GM19397 (cell line): Measurements from ENCODE around the gene RASAL1.
A peak's percentile ranks its signal among the peaks of the same experiment; 100 is the strongest.

Experiments
- ATAC-seq: cut with Tn5 transposase; IDR thresholded peaks from one replicate; pipeline ENCODE4 v1.9.1; 2021; ENCODE audit warnings: mild to moderate bottlenecking, moderate library complexity; ENCODE audit not compliant: unreplicated experiment

Gene RASAL1, protein sequence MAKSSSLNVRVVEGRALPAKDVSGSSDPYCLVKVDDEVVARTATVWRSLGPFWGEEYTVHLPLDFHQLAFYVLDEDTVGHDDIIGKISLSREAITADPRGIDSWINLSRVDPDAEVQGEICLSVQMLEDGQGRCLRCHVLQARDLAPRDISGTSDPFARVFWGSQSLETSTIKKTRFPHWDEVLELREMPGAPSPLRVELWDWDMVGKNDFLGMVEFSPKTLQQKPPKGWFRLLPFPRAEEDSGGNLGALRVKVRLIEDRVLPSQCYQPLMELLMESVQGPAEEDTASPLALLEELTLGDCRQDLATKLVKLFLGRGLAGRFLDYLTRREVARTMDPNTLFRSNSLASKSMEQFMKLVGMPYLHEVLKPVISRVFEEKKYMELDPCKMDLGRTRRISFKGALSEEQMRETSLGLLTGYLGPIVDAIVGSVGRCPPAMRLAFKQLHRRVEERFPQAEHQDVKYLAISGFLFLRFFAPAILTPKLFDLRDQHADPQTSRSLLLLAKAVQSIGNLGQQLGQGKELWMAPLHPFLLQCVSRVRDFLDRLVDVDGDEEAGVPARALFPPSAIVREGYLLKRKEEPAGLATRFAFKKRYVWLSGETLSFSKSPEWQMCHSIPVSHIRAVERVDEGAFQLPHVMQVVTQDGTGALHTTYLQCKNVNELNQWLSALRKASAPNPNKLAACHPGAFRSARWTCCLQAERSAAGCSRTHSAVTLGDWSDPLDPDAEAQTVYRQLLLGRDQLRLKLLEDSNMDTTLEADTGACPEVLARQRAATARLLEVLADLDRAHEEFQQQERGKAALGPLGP

DNA sequence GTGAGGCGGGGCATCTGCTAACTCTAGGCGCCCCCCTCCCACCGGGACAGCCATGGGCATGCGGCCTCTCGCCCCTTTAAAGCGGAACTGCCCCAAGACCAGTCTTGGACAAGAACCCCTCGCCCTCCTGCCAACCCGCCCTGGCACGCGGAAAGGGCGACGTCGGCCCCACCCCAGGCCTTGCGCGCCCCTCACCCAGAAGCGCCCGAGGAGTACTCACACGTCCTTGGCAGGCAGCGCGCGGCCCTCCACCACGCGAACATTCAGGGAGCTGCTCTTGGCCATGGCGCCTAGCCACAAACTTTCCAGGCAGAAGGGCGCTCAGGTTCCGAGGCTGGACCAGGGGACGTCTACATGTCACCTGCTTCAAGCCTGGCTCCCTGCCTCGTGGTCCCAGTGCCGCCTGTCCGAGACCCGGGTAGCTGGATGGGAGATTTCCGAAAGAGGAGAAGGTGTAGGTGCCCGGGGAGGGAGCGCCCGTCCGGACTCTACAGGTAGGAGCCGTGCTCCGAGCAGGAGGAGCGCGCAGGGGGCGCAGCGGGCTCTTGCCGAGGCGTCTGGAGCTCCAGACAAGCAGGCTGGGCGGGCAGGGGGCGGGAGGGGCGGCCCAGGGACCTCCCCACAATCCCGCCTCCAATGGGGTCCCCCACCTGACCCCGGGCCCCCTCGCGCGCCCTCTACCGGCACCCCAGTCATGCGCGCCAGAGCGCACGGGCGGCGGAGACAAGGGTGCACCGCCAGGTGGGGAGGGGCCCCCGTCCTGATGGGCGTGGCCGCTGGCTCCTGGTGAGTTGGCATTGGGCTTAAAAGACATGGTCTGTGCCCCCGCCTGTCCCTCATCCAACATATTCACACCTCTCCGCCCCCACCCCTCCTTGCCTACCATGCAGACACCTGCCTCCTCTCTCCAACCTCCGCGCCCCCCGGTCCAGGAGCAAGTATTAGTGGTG, at the start of gene RASAL1:
RASAL1 (minus strand) TSS at position 584 of the 950 bp plus-strand sequence; CDS start at position 285, 299 bp downstream.
- ATAC-seq, result no peak

DNA sequence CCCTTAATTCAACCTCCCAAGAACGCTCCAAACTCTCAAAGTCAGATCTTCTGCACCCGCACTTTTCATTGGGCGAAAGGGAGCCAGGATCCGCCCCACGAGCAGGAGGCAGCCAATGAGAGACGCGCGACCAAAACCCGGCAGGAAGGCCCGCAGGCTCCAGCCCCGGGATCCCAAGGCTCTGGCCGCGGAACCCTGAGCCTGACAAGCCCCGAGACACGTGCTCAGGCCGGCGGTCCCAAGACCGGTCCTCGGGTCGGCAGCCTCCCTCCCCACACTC, 49.3 kb upstream of the RASAL1 start:
- peak; percentile 77 for ATAC-seq

DNA sequence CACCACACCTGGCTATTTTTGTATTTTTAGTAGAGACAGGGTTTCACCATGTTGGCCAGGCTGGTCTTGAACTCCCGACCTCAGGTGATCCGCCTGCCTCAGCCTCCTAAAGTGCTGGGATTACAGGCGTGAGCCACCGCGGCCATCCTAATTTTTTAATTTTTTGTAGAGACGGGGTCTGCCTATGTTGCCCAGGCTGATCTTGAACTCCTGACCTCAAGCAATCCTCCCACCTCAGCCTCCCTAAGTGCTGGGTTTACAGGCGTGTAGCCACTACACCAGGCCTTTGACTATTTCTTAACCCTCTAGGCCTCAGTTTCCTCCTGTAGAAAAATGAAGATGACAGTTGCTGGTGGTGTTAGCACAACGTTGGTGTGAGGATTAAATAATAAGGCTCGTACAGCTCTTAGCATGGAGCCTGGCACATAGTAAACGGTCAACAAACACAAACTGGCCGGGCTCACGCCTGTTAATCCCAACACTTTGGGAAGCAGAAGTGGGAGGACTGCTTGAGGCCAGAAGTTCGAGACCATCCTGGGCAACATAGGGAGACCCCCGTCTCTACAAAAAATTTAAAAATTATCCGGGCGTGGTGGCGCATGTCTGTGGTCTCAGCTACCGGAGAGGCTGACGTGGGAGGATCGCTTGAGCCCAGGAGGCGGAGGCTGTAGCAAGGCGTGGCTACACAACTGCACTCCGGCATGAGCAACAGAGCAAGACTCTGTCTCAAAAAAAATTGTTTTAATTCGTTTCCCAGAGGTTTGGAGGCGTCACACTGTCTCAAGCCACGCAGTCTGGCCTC, 48.7 kb upstream of the RASAL1 start:
- peak; percentile 37 for ATAC-seq

DNA sequence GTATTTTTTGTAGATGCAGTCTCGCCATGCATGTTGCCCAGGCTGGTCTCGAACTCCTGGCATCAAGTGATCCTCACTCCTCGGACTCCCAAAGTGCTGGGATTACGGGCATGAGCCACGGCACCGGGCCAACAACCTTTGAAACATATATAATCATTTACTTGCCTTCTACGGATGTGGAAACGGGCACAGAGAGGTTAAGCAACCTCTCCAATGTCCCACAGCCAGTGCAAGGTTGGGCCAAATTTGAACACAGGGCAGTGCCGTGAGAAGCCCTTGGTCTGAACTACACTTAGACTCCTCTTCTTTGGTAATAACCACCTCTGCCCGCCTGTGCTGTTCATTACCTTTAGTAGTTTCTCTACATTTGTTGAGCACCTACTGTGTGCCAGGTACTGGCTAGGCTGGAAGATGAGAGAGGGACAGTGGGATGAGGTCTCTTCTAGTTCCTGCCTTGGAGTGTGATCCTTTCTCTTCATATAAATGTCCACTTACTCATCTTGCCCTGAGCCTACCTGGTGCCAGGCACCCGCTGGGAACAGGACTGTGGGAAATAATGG, 47.5 kb upstream of the RASAL1 start:
- ATAC-seq, result no peak

DNA sequence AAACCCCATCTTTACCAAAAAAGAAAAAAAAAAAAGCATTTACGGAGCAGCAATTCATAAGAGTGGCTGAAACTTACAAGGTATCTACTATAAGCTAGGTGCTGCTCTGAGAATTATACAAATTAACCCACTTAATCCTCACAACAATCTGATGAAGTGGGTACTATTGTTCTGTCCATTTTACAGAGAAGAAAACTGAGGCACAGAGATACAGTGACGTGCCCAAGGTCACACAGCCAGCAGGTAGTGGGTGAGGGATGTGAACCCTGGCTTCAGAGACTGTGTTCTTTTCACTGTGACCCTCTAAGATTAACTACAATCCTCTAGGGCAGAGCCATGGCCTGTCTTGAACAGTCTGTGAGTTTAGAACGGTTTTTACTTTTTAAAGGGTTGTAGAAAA, 46.4 kb upstream of the RASAL1 start:
- no peak for ATAC-seq

DNA sequence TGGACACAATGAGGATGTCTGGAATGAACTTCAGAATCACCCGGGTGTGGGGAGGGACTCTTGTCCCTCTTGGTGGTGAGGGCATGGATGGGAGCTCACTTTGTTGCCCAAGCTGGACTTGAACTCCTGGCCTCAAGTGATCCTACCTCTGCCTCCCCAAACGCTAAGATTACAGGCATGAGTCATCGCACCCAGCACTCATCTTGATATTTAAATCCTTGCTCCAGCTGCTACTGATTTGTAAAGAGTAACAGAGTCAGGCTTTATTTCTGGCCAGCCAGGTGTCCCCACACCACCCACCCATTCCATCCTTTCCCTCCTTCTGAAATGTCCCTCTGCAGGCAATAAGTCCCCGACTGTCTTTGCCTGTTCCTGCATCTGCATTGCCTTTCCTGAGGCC, 44.8 kb upstream of the RASAL1 start:
- no peak for ATAC-seq

DNA sequence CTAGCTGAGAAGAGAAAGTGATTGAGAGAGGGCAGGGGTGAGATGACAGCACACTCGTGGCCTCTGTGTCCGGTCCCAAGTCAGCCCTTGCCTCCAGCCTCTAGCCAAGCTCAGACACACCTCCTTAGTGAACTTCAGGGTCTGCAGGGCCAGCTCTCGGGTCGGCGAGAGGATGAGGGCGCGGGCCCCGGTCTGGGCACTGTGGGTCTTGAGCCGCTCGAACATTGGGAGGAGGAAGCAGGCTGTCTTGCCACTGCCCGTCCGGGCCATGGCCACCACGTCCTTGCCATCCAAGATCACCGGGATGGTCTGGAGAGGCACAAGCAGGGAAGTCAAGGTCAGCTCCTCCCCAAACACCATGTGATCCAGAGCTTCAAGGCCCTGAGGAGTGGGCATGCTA, 43.5 kb upstream of the RASAL1 start:
- ATAC-seq, result no peak

DNA sequence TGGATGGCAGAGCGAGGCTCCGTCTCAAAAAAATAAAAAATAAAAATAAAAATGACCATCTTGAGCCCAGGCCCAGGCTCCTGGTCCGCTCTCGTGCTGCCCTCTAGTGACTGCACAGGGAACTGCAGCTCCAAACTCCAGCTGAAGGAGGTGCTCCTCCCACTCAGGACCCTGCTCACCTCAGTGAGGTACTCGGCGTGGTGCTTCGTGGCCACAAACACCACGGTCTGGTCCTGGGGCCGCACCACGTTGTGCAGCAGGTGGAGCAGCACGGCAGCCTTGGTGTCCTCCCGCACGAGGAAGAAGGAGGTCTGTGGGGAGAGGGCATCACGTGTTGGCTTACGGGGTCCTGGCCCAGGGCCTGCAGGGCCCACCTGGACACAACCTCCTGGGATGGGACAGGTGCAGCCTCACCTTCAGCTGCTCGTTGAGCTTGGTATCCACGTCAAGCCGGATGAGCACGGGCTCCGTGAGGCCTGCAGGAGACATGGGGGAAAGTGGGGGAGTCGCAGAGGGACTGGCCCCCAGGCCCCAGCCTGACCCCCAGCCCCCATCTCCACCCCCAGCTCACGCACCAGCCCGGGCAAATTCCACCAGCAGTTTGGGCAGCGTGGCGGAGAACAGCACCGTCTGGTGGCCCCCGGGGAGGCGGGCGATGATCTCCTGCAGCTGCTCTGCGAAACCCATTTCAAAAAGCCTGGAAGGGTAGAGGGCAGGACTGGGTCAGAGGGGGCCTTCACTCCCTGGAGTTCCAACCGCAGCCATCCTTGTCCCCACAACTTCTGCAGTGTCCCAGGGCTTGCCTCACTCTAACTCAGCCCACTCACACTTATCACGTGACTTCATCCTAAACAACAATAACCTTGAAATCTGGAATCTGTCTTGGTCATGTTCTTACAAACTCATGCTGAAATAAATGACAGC, 39.2 kb upstream of the RASAL1 start:
- ATAC-seq, result no peak

DNA sequence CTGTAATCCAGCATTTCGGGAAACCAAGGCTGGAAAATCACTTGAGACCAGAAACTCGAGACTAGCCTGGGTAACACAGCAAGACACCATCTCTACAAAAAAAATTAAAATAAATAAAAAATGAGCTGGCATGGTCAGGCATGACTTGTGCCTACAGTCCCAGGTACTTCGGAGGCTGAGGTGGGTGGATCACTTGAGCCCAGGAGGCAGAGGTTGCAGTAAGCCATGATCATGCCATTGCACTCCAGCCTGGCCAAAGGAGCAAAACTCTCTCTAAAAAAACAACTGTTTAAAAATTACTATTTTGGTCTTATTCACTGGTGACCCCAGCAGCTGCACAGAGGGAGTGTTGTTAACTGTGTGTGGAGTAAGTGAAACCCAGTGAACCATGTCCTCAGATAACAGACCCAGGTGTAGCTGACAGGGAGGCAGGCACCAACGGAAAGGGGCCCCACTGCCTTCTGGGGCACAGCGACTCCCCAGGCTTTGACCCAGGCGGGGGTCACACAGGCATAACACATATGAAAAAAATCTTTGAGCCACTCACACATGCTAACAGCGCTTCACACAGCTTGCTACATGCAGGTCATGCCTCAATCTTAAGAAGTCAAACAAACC, 37.6 kb upstream of the RASAL1 start:
- ATAC-seq, result peak; percentile 65

DNA sequence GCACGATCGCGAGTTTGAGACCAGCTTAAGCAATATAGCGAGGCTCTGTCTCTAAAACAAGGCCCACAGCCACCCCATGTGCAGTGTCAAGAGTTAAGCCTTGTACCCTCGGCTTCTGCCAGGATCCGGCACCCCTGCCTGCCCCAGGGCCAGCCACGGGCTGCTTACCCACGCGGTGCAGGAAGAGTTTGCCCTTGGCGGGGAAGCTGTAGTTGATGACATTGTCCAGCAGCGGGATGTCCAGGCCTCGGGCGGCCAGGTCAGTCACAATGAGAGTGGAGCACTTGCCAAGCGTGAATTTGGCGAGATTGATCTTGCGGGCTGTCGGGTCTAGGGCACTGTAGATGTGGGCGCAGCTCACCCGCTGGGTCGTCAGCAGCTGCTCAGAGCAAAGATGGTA, 36.6 kb upstream of the RASAL1 start:
- ATAC-seq, result no peak

DNA sequence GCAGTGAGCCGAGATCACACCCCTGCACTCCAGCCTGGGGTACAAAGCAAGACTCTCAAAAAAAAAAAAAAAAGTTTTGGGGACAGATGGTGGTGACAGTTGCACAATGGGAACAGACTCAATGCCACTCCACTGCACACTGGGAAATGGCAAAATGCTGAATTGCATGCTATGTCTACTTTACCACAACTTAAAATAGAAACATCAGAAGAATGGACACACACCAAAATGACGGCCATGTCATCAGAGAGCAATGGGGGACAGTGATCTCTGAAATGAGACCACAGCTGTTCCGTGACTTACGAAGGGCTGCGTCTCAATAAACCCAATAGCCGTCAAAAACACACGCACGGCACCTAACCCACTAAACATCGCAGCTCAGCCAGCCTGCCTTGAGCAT, 36.0 kb upstream of the RASAL1 start:
- ATAC-seq, result no peak

DNA sequence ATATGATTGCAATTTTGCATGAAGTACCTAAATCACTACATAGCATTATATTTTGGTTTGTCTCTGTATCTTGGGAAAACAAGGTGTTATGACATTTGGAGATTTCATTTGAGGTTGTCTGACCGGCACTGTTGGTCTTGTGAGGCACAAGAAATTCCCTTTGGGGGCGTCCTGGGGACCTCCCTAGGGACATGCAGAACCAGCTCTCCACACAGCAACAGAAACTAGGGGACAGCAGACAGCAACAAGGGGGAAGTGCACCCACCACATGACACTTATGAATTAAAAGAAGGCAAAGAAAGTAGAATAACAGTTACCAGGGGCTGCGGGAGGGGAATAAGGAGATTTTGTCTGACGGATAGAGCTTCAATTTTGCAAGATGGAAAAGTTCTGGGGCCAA, 35.4 kb upstream of the RASAL1 start:
- ATAC-seq, result no peak

DNA sequence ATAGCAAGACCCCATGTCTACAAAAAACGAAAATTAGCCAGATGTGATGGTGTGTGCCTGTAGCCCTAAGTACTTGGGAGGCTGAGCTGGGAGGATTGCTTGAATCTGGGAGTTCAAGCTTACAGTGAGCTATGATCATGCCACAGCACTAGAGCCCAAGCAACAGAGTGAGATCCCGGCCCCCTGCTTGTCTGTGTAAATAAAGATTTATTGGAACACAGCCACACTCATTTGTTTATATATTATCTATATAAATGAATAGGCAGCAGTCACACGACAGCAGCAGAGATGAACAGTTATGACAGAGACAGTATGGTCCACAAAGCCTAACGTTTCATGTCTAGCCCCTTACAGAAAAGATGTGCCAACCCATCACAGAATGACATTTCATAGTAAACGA, 34.9 kb upstream of the RASAL1 start:
- no peak for ATAC-seq

DNA sequence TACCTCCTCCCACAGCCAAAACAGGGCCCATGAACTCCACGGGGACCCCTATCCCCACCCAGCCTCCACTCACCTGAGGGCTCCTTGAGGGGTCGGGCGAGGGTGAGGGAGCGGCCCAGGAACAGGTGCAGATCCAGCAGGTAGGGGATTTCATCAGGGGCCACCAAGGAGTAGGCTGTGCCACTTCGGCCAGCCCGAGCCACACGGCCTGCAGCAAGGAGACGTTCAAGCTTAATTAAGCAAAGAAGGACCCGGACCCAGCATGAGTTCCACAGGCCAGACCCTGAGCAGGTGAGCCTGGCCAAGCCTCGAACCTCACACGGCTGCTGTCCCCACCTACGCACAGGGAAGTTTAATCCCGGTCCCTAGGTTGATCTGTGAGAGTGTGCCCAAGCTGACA, 34.1 kb upstream of the RASAL1 start:
- ATAC-seq, result no peak

DNA sequence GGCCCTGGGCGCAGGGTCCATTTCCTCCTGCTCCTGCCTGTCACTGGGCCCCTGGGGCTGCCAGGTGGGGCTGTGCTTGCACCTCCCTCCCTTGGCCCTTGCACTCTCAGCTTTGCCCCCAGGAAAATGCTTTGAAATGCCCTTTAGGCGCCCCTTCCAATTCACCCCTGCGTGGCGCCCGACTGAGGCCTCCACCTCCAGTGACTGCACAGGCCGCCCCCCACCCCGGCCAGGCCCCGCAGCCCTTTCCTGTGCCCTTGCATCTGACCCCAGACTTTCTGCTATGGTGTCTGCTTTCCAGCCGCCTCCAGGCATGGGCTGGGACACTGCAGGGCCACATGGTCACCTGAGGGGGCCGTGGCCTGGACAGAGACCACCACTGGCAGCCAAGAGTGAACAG, 32.3 kb upstream of the RASAL1 start:
- ATAC-seq, result no peak

DNA sequence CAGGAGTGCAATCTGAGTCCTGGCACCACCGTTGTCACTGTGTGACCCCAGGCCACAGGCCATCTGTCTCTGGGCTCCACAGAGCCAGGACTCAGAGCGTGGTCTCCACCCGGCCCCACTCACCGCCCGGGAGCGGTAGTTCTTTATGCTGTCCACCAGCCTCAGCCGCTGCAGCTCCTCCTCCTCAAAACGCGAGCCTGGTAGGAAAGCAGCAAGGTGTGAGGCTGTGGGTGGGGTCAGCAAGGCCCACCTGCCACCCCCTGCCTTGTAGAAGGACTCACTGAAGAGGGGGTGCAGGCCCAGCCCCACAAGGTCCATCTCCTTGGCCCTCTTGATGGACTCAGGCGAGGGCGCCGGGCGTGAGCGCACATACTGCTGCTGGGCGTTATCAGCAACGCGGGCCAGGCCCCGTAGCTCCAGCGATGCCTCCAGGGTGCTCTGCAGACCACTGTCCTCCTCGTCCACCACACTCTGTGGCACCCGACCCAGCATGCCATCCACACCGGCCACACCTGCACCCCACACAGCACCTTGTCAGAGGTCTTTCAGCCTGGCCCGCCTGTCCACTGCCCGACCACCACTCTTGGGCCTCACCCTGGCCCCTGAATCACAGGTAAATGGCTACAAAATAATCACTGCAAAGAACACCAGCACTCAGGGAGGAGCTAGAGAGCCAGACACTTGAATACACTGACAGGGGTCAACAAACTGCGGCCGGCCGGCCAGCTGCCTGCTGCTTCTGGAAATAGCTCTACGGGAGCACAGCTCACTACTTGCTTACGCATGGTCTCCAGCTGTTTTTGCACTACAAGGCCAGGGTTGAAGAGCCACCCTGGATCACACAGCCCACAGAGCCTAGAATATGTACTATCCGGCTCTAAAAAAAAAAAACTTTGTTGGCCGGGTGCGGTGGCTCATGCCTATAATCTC, 30.2 kb upstream of the RASAL1 start:
- no peak for ATAC-seq

DNA sequence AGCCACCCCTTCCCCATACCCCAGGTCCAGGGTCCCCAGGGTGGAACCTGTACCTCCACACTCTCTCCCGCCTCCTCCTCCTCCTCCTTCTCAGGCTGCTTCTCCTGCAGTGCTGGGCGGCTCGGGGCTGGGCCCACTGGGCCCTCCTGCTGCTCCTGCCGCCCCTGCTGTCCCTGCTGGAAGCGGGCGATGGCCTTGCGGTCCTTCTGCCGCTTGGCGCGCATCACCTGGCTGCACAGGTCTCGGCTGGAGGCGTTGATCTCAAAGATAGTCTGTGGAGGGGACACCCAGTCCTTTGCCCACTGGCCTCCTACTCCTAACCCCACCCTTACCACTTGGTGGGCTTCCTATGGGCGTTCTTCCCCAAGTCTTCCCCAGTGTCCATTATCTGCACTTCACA, 28.5 kb upstream of the RASAL1 start:
- ATAC-seq, result no peak

DNA sequence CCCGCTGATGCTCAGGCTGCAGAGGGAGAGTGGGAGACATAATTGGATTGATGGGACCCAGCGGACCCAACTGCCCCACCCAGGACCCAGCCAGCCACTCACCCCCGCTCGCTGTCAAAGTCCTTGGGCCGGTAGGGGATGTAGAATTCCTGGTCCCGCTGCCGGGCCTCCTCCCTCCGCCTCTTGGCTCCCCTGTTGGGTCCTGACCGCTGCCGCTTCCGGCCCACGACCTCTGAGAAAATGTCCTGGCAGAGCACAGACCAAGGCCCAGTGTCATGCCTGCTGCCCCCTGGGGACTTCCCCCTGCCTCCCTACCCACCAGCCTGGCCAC, 27.4 kb upstream of the RASAL1 start:
- no peak for ATAC-seq
